HepG2 (cell line): ENCODE results near the gene AP2B1. TPM values are rescaled to one million over a fixed set of nuclear protein-coding genes. Genes with fewer than 3 reads are reported as not detected.

Experiments
- BCL3 ChIP-seq: sonication (generic); formaldehyde crosslinking; IDR thresholded peaks from 2 replicates; pipeline ENCODE4 v1.5.1; 2020; ENCODE audit warnings: mild to moderate bottlenecking, missing genetic modification reagents, moderate library complexity
- E2F1 ChIP-seq: sonication (generic); formaldehyde crosslinking; IDR thresholded peaks from 2 replicates; pipeline ENCODE4 v1.5.0; 2020; ENCODE audit warnings: missing genetic modification reagents
- GABPA ChIP-seq, 2 experiments: IDR thresholded peaks; 2 replicates each; pipeline ENCODE4 v1.6.1; 2011 to 2016; ENCODE audit warnings: low read depth in 2 of 2, low read length in 1 of 2, missing biosample characterization in 1 of 2, missing genetic modification characterization in 1 of 2
- KLF11 ChIP-seq: IDR thresholded peaks from 2 replicates; pipeline ENCODE4 v1.6.1; 2016; ENCODE audit warnings: missing compliant biosample characterization
- MXD4 ChIP-seq: IDR thresholded peaks from 2 replicates; pipeline ENCODE4 v1.6.1; 2016; ENCODE audit warnings: mild to moderate bottlenecking, missing biosample characterization, missing genetic modification reagents
- NCOA1 ChIP-seq: sonication (generic); formaldehyde crosslinking; IDR thresholded peaks from 2 replicates; pipeline ENCODE4 v1.9.0; 2021; ENCODE audit warnings: missing genetic modification reagents
- RBAK ChIP-seq: sonication (generic); formaldehyde crosslinking; IDR thresholded peaks from 2 replicates; pipeline ENCODE4 v1.5.1; 2020; ENCODE audit warnings: mild to moderate bottlenecking, missing genetic modification reagents
- RERE ChIP-seq: IDR thresholded peaks from 2 replicates; pipeline ENCODE4 v1.6.1; 2016; ENCODE audit warnings: low read depth, missing genetic modification reagents, missing compliant biosample characterization
- TMF1 ChIP-seq: sonication (generic); formaldehyde crosslinking; IDR thresholded peaks from 2 replicates; pipeline ENCODE4 v1.8.1; 2022; ENCODE audit warnings: low read depth, missing genetic modification reagents
- ZMYM3 ChIP-seq: sonication (generic); formaldehyde crosslinking; IDR thresholded peaks from 2 replicates; pipeline ENCODE4 v1.5.1; 2020; ENCODE audit warnings: mild to moderate bottlenecking, missing genetic modification reagents
- ZNF101 ChIP-seq: sonication (generic); formaldehyde crosslinking; IDR thresholded peaks from 2 replicates; pipeline ENCODE4 v1.4.0; 2020; ENCODE audit warnings: mild to moderate bottlenecking, low read depth, missing genetic modification reagents, borderline replicate concordance
- ZNF615 ChIP-seq: sonication (generic); formaldehyde crosslinking; IDR thresholded peaks from 2 replicates; pipeline ENCODE4 v1.5.0; 2020; ENCODE audit warnings: mild to moderate bottlenecking, missing genetic modification reagents, borderline replicate concordance
- ZNF747 ChIP-seq: sonication (generic); formaldehyde crosslinking; IDR thresholded peaks from 2 replicates; pipeline ENCODE4 v1.8.1; 2023; ENCODE audit warnings: missing genetic modification reagents, mild to moderate bottlenecking, borderline replicate concordance
- ZNF841 ChIP-seq: sonication (generic); formaldehyde crosslinking; IDR thresholded peaks from 2 replicates; pipeline ENCODE4 v1.8.1; 2023; ENCODE audit warnings: missing genetic modification reagents, borderline replicate concordance
- ZSCAN22 ChIP-seq: sonication (generic); formaldehyde crosslinking; IDR thresholded peaks from 2 replicates; pipeline ENCODE4 v1.4.0; 2020; ENCODE audit warnings: mild to moderate bottlenecking, missing genetic modification reagents
- ZSCAN31 ChIP-seq: sonication (generic); formaldehyde crosslinking; IDR thresholded peaks from 2 replicates; pipeline ENCODE4 v1.5.0; 2020; ENCODE audit warnings: low read depth, mild to moderate bottlenecking, missing genetic modification reagents
- polyA plus RNA-seq, 8 experiments: library from polyadenylated mRNA; depleted of rRNA in 3 of 8; stranded (reverse) in 7 of 8; unstranded in 1 of 8; fragments of >200 nt; fragmentation: Illumina TruSeq in 4 of 8; extraction: Trizol in 4 of 8; gene quantifications; 2 replicates each; pipeline versions ENCODE4 v1.2.1 to v1.2.3, GENCODE V29; 2011 to 2016; ENCODE audit warnings: low read depth in 4 of 8, missing spikeins in 1 of 8, mixed read lengths in 1 of 8; ENCODE audit not compliant: insufficient read depth in 1 of 8
- total RNA-seq, 5 experiments: library from RNA; depleted of rRNA; stranded (reverse); fragments of >200 nt; fragmentation: Illumina TruSeq; extraction: Trizol; gene quantifications; 2 replicates each; pipeline ENCODE4 v1.2.3, GENCODE V29; 2016; ENCODE audit warnings: low read depth in 1 of 5
- TF ChIP-seq, protein P1 (sequence below): sonication (generic); formaldehyde crosslinking; IDR thresholded peaks from 2 replicates; pipeline ENCODE4 v1.8.0; 2022; ENCODE audit warnings: missing genetic modification reagents, mild to moderate bottlenecking, borderline replicate concordance

Gene AP2B1
- total and polyA plus RNA-seq, 2 of the 13 experiments (the other 11 are each of a cell fraction or from before 2014, with no cell fraction given), result 23.8 to 71.3 TPM

DNA sequence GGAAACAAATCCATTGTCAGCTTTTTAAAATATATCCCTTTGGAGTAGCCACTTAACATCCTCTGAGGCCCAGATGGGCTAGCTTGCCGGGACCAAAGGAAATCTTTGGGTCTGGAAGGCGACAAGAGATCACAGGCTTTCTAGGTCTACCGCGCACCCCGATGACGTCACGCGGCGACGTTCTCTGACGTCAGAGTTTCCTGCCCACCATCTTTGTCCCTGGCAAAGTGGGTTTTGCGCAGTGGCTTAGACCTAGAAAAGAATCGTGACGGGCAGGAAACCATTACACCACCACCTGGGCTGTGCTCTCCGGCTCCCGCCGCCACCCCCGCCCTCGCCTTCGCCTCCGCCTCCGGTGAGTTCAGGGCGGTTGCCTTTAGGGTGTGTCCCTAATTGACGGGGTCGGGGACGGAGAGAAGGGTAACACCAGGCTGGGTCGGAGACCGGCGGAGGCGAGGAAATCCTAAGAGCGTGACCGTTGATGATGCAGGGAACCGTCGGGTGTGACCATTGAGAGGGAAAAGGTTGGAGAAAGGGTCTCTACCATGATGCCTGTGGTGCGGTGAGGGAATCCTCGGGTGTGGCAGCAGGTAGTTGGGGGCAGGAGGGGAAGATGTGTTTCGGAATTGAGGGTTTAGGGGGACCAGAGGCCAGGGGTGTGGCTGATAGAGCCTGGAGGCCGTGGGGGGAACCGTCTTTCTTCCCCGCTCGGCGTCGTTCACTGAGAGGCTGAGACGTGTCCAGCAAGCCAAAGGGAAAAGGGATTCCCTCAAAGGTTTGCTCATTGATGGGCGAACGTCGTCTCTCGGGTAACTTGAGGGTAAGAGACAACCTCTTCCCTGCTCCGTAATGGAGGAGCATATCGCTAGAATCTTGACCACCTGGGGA, at the start of gene AP2B1 (continued):
- TF ChIP-seq BCL3 (no peak), MXD4 (0 out of 2 replicates have a peak, but pooled peaks have one; percentile 73), ZNF101 (CRISPR knock-in tag) (no peak), NCOA1 (no peak), RBAK (CRISPR knock-in tag) (no peak), ZNF841 (CRISPR knock-in tag) (no peak), TMF1 (CRISPR knock-in tag) (no peak), ZNF615 (CRISPR knock-in tag) (no peak), RERE (CRISPR knock-in tag) (no peak), ZSCAN31 (CRISPR knock-in tag) (0 out of 2 replicates have a peak, but pooled peaks have one; percentile 75), E2F1 (no peak), ZMYM3 (no peak), ZNF747 (peak; percentile 67; the same call in 1 of the 2 replicates), GABPA (IDR thresholded peaks at IDR 0.05; ENCODE audit: low read depth, low read length) (peak; percentile 65), GABPA (CRISPR knock-in tag; IDR thresholded peaks at IDR 0.05; ENCODE audit: low read depth) (peak; percentile 94), KLF11 (CRISPR knock-in tag) (no peak), ZSCAN22 (no peak)
- TF ChIP-seq, protein P1, sequence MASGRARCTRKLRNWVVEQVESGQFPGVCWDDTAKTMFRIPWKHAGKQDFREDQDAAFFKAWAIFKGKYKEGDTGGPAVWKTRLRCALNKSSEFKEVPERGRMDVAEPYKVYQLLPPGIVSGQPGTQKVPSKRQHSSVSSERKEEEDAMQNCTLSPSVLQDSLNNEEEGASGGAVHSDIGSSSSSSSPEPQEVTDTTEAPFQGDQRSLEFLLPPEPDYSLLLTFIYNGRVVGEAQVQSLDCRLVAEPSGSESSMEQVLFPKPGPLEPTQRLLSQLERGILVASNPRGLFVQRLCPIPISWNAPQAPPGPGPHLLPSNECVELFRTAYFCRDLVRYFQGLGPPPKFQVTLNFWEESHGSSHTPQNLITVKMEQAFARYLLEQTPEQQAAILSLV (CRISPR knock-in tag), result peak; percentile 83
